GM18951 (cell line): ENCODE results near the gene PTPN5.

ENCODE experiments used
- POLR2A ChIP-seq: IDR thresholded peaks from 4 replicates; pipeline ENCODE4 v1.6.1; 2011; ENCODE audit warnings: mild to moderate bottlenecking; ENCODE audit not compliant: insufficient read length, insufficient read depth; ENCODE audit errors: extremely low read depth
- in situ Hi-C: fragments of 300-500 bp; cut with MboI; formaldehyde crosslinking; loops from one replicate; pipeline ENCODE4 v1.12.0; 2022; ENCODE audit warnings: low sequenced_read_pairs, mixed read lengths, inconsistent platforms; ENCODE audit not compliant: unreplicated experiment

PTPN5 gene

GRCh38 chr11:18785411-18785810 is 6.2 kb downstream of the PTPN5 start:
- TF ChIP-seq POLR2A, result no peak
- in situ Hi-C loops, result no loop called here

GRCh38 chr11:18780896-18781295 is 10.7 kb downstream of the PTPN5 start:
- TF ChIP-seq POLR2A, result no peak

GRCh38 chr11:18780329-18780728 is 11.3 kb downstream of the PTPN5 start:
- TF ChIP-seq POLR2A, result no peak
- in situ Hi-C loops, result no loop called here

More at GRCh38 chr11:18780896-18781295, 10.7 kb downstream of the PTPN5 start:
- in situ Hi-C loops, result no loop called here

- no peak for TF ChIP-seq POLR2A
- in situ Hi-C loops, result no loop called here
Observed at GRCh38 chr11:18778468-18778867, 13.1 kb downstream of the PTPN5 start.

- in situ Hi-C loops, result no loop called here
- no peak for TF ChIP-seq POLR2A
Observed at GRCh38 chr11:18776324-18776723, 15.3 kb downstream of the PTPN5 start.

GRCh38 chr11:18775492-18776292 is 15.9 kb downstream of the PTPN5 start:
- no peak for TF ChIP-seq POLR2A
- in situ Hi-C loops, result no loop called here

GRCh38 chr11:18774801-18775200 is 16.8 kb downstream of the PTPN5 start:
- in situ Hi-C loops, result no loop called here
- TF ChIP-seq POLR2A, result no peak

- in situ Hi-C loops, result no loop called here
- no peak for TF ChIP-seq POLR2A
Observed at GRCh38 chr11:18773681-18774080, 17.9 kb downstream of the PTPN5 start.

GRCh38 chr11:18773104-18773503 is 18.5 kb downstream of the PTPN5 start:
- TF ChIP-seq POLR2A, result no peak
- in situ Hi-C loops, result no loop called here

GRCh38 chr11:18772211-18772610 is 19.4 kb downstream of the PTPN5 start:
- in situ Hi-C loops, result no loop called here
- TF ChIP-seq POLR2A, result no peak

- in situ Hi-C loops, result no loop called here
- no peak for TF ChIP-seq POLR2A
Observed at GRCh38 chr11:18771266-18772035, 20.1 kb downstream of the PTPN5 start.

- TF ChIP-seq POLR2A, result no peak
- in situ Hi-C loops, result no loop called here
Observed at GRCh38 chr11:18770479-18771125, 21.0 kb downstream of the PTPN5 start.

GRCh38 chr11:18769802-18770456 is 21.7 kb downstream of the PTPN5 start:
- in situ Hi-C loops, result no loop called here
- no peak for TF ChIP-seq POLR2A
